HepG2 (cell line): Measurements from ENCODE around the gene MRGPRF. TPM values are rescaled to one million over a fixed set of nuclear protein-coding genes. Genes with fewer than 3 reads are reported as not detected.

Source experiments
- ATRX ChIP-seq: sonication (generic); formaldehyde crosslinking; IDR thresholded peaks from 2 replicates; pipeline ENCODE4 v1.4.0; 2020; ENCODE audit warnings: missing genetic modification reagents, borderline replicate concordance
- CSRNP1 ChIP-seq: sonication (generic); formaldehyde crosslinking; IDR thresholded peaks from 2 replicates; pipeline ENCODE4 v1.8.1; 2023; ENCODE audit warnings: mild to moderate bottlenecking, missing genetic modification reagents
- GATA4 ChIP-seq: sonication (generic); IDR thresholded peaks from 2 replicates; pipeline ENCODE4 v1.6.1; 2016; ENCODE audit warnings: antibody characterized with exemption, low read depth, borderline replicate concordance
- JUN ChIP-seq: sonication (generic); formaldehyde crosslinking; IDR thresholded peaks from 2 replicates; pipeline ENCODE4 v1.4.0; 2020; ENCODE audit warnings: mild to moderate bottlenecking, missing genetic modification reagents
- MAX ChIP-seq: IDR thresholded peaks from 2 replicates; pipeline ENCODE4 v1.6.1; 2012; ENCODE audit warnings: inconsistent platforms
- NCOA5 ChIP-seq: sonication (generic); formaldehyde crosslinking; IDR thresholded peaks from 2 replicates; pipeline ENCODE4 v1.4.0; 2020; ENCODE audit warnings: missing genetic modification reagents
- PHF8 ChIP-seq: sonication (generic); formaldehyde crosslinking; IDR thresholded peaks from 2 replicates; pipeline ENCODE4 v1.5.0; 2020; ENCODE audit warnings: missing genetic modification reagents
- SAP130 ChIP-seq: IDR thresholded peaks from 2 replicates; pipeline ENCODE4 v1.6.1; 2016; ENCODE audit warnings: low read depth
- SSRP1 ChIP-seq: IDR thresholded peaks from 2 replicates; pipeline ENCODE4 v1.6.1; 2016; ENCODE audit warnings: control low read depth
- YEATS2 ChIP-seq: sonication (generic); formaldehyde crosslinking; IDR thresholded peaks from 2 replicates; pipeline ENCODE4 v1.4.0; 2020; ENCODE audit warnings: missing genetic modification reagents, borderline replicate concordance
- ZNF10 ChIP-seq: sonication (generic); formaldehyde crosslinking; IDR thresholded peaks from 2 replicates; pipeline ENCODE4 v1.4.0; 2020; ENCODE audit warnings: mild to moderate bottlenecking, low read depth, missing genetic modification reagents, borderline replicate concordance
- ZNF407 ChIP-seq: sonication (generic); formaldehyde crosslinking; IDR thresholded peaks from one replicate; pipeline ENCODE4 v1.5.1; 2020; ENCODE audit warnings: mild to moderate bottlenecking, missing genetic modification reagents; ENCODE audit errors: not compliant biosample characterization
- ZNF547 ChIP-seq: sonication (generic); formaldehyde crosslinking; IDR thresholded peaks from 2 replicates; pipeline ENCODE4 v1.5.1; 2020; ENCODE audit warnings: mild to moderate bottlenecking, missing genetic modification reagents
- ZNF781 ChIP-seq: sonication (generic); formaldehyde crosslinking; IDR thresholded peaks from 2 replicates; pipeline ENCODE4 v1.5.1; 2020; ENCODE audit warnings: borderline replicate concordance, mild to moderate bottlenecking, missing genetic modification reagents; ENCODE audit errors: not compliant biosample characterization
- ZNF800 ChIP-seq: sonication (generic); formaldehyde crosslinking; IDR thresholded peaks from 2 replicates; pipeline ENCODE4 v1.4.0; 2020; ENCODE audit warnings: missing genetic modification reagents
- polyA plus RNA-seq, 8 experiments: library from polyadenylated mRNA; depleted of rRNA in 3 of 8; stranded (reverse) in 7 of 8; unstranded in 1 of 8; fragments of >200 nt; fragmentation: Illumina TruSeq in 4 of 8; extraction: Trizol in 4 of 8; gene quantifications; 2 replicates each; pipeline versions ENCODE4 v1.2.1 to v1.2.3, GENCODE V29; 2011 to 2016; ENCODE audit warnings: low read depth in 4 of 8, missing spikeins in 1 of 8, mixed read lengths in 1 of 8; ENCODE audit not compliant: insufficient read depth in 1 of 8
- total RNA-seq, 5 experiments: library from RNA; depleted of rRNA; stranded (reverse); fragments of >200 nt; fragmentation: Illumina TruSeq; extraction: Trizol; gene quantifications; 2 replicates each; pipeline ENCODE4 v1.2.3, GENCODE V29; 2016; ENCODE audit warnings: low read depth in 1 of 5

The MRGPRF gene
- total and polyA plus RNA-seq, 2 of the 13 experiments (the other 11 are each of a cell fraction or from before 2014, with no cell fraction given), result not detected

- no peak for TF ChIP-seq ZNF800 (CRISPR knock-in tag)
- no peak for TF ChIP-seq SSRP1 (CRISPR knock-in tag)
- no peak for TF ChIP-seq JUN (CRISPR knock-in tag)
- 0 out of 2 replicates have a peak, but pooled peaks have one; percentile 37 for TF ChIP-seq GATA4
- no peak for TF ChIP-seq NCOA5 (CRISPR knock-in tag)
- TF ChIP-seq ATRX (CRISPR knock-in tag), result no peak
- peak; percentile 66 for TF ChIP-seq PHF8 (CRISPR knock-in tag)
- peak; percentile 69 for TF ChIP-seq SAP130 (CRISPR knock-in tag)
- no peak for TF ChIP-seq ZNF781
- peak; percentile 37; the same call in 1 of the 2 replicates for TF ChIP-seq YEATS2 (CRISPR knock-in tag)
- peak; percentile 85 for TF ChIP-seq ZNF407 (CRISPR knock-in tag)
- no peak for TF ChIP-seq ZNF10 (CRISPR knock-in tag)
- peak; percentile 26; the same call in 1 of the 2 replicates for TF ChIP-seq CSRNP1
- TF ChIP-seq ZNF547 (CRISPR knock-in tag), result peak; percentile 87; the same call in 1 of the 2 replicates
- peak; percentile 65 for TF ChIP-seq MAX
Measured at GRCh38 chr11:69048694-69049489, 35.8 kb upstream of the MRGPRF start, which contains the start of gene TPCN2 (continued).
